HEK293 (cell line): ENCODE results near the gene SHMT2.

Experiments
- CTCF ChIA-PET: fragments of 350-600 bp; formaldehyde crosslinking; extraction: SDS; loops from one replicate; lab custom pipeline; 2021; ENCODE audit warnings: antibody characterized with exemption; lab: Yijun Ruan, JAX
- POLR2A ChIA-PET: fragments of 300-600 bp; formaldehyde crosslinking; extraction: SDS; loops from one replicate; lab custom pipeline; 2020; ENCODE audit warnings: antibody characterized with exemption, inconsistent platforms; lab: Yijun Ruan, JAX
- H3K27ac ChIP-seq: fragments of 200-500 bp; sonication (Bioruptor generic); 2 replicates; pipeline ENCODE4 v1.5.1; 2014; ENCODE audit warnings: low read depth, low read length, control low read depth, inconsistent platforms; ENCODE audit errors: extremely low read depth
- H3K36me3 ChIP-seq, 2 experiments: fragments of 200-500 bp in 1 of 2; sonication (Bioruptor generic) in 1 of 2; 1 replicate in 1 of 2; 2 replicates in 1 of 2; pipeline ENCODE4 v1.5.1; 2014 to 2017; ENCODE audit warnings: inconsistent platforms in 2 of 2, low read length in 2 of 2; ENCODE audit not compliant: control insufficient read depth in 2 of 2, insufficient read depth in 1 of 2
- H3K4me1 ChIP-seq: fragments of 200-500 bp; sonication (Bioruptor generic); 2 replicates; pipeline ENCODE4 v1.5.1; 2014; ENCODE audit warnings: mild to moderate bottlenecking, low read length, inconsistent platforms; ENCODE audit not compliant: control insufficient read depth, insufficient read depth
- H3K4me3 ChIP-seq: 2 replicates; pipeline ENCODE4 v1.5.1; 2011; ENCODE audit warnings: low read depth, mild to moderate bottlenecking, control low read depth, low read length, moderate library complexity
- H3K9me3 ChIP-seq: fragments of 200-500 bp; sonication (Bioruptor generic); 2 replicates; pipeline ENCODE4 v1.5.1; 2014; ENCODE audit warnings: low read depth, low read length, inconsistent platforms; ENCODE audit not compliant: control insufficient read depth, insufficient read depth
- EGR2 ChIP-seq: fragments of 450-650 bp; formaldehyde crosslinking; IDR thresholded peaks from 2 replicates; pipeline ENCODE4 v1.5.1; 2016; ENCODE audit warnings: low read depth, missing biosample characterization, missing genetic modification characterization
- GLIS2 ChIP-seq: fragments of 450-650 bp; formaldehyde crosslinking; IDR thresholded peaks from 2 replicates; pipeline ENCODE4 v1.5.1; 2016; ENCODE audit warnings: missing biosample characterization, missing genetic modification characterization
- HOXA7 ChIP-seq: sonication (generic); formaldehyde crosslinking; IDR thresholded peaks from 2 replicates; pipeline ENCODE4 v1.8.1; 2022; ENCODE audit warnings: missing genetic modification reagents, borderline replicate concordance
- HOXC10 ChIP-seq: sonication (generic); formaldehyde crosslinking; IDR thresholded peaks from 2 replicates; pipeline ENCODE4 v1.8.1; 2023; ENCODE audit warnings: mild to moderate bottlenecking, missing genetic modification reagents
- PBX3 ChIP-seq: sonication (generic); formaldehyde crosslinking; IDR thresholded peaks from 2 replicates; pipeline ENCODE4 v1.8.1; 2022; ENCODE audit warnings: mild to moderate bottlenecking, moderate library complexity, missing genetic modification reagents
- SP2 ChIP-seq: fragments of 450-650 bp; formaldehyde crosslinking; IDR thresholded peaks from 2 replicates; pipeline ENCODE4 v1.5.1; 2016; ENCODE audit warnings: missing biosample characterization, missing genetic modification characterization
- TRIM28 ChIP-seq: IDR thresholded peaks from 2 replicates; pipeline ENCODE4 v1.6.1; 2011; ENCODE audit warnings: low read length, control low read depth, borderline replicate concordance
- ZBTB8A ChIP-seq: fragments of 450-650 bp; formaldehyde crosslinking; IDR thresholded peaks from 2 replicates; pipeline ENCODE4 v1.5.1; 2016; ENCODE audit warnings: missing biosample characterization, missing genetic modification characterization
- ZFHX2 ChIP-seq: fragments of 450-650 bp; formaldehyde crosslinking; conservative IDR thresholded peaks from 2 replicates; pipeline ENCODE4 v1.5.1; 2016; ENCODE audit warnings: missing biosample characterization, missing genetic modification characterization
- ZFP3 ChIP-seq: fragments of 450-650 bp; formaldehyde crosslinking; IDR thresholded peaks from 2 replicates; pipeline ENCODE4 v1.5.1; 2016; ENCODE audit warnings: low read depth, missing biosample characterization, missing genetic modification characterization
- ZNF10 ChIP-seq: fragments of 450-650 bp; formaldehyde crosslinking; IDR thresholded peaks from 2 replicates; pipeline ENCODE4 v1.5.1; 2017; ENCODE audit warnings: missing biosample characterization, missing genetic modification characterization
- ZNF121 ChIP-seq: fragments of 450-650 bp; formaldehyde crosslinking; IDR thresholded peaks from 2 replicates; pipeline ENCODE4 v1.5.1; 2016; ENCODE audit warnings: missing biosample characterization, missing genetic modification characterization
- ZNF138 ChIP-seq: fragments of 450-650 bp; formaldehyde crosslinking; IDR thresholded peaks from 2 replicates; pipeline ENCODE4 v1.5.1; 2016; ENCODE audit warnings: missing biosample characterization, missing genetic modification characterization, borderline replicate concordance
- ZNF140 ChIP-seq: fragments of 450-650 bp; formaldehyde crosslinking; IDR thresholded peaks from 2 replicates; pipeline ENCODE4 v1.5.1; 2016; ENCODE audit warnings: missing biosample characterization, missing genetic modification characterization
- ZNF248 ChIP-seq: fragments of 450-650 bp; formaldehyde crosslinking; IDR thresholded peaks from 2 replicates; pipeline ENCODE4 v1.5.1; 2017; ENCODE audit warnings: missing biosample characterization, missing genetic modification characterization
- ZNF280D ChIP-seq: fragments of 450-650 bp; formaldehyde crosslinking; IDR thresholded peaks from 2 replicates; pipeline ENCODE4 v1.5.1; 2016; ENCODE audit warnings: missing biosample characterization, missing genetic modification characterization
- ZNF324 ChIP-seq: fragments of 450-650 bp; formaldehyde crosslinking; IDR thresholded peaks from 2 replicates; pipeline ENCODE4 v1.5.1; 2016; ENCODE audit warnings: missing biosample characterization, missing genetic modification characterization
- ZNF544 ChIP-seq: fragments of 450-650 bp; formaldehyde crosslinking; IDR thresholded peaks from 2 replicates; pipeline ENCODE4 v1.5.0; 2017; ENCODE audit warnings: missing biosample characterization, missing genetic modification characterization
- ZNF596 ChIP-seq: fragments of 450-650 bp; IDR thresholded peaks from 2 replicates; pipeline ENCODE4 v1.5.0; 2018; ENCODE audit warnings: missing biosample characterization, mild to moderate bottlenecking, missing genetic modification characterization, moderate library complexity
- ZNF777 ChIP-seq: fragments of 450-650 bp; formaldehyde crosslinking; IDR thresholded peaks from 2 replicates; pipeline ENCODE4 v1.5.1; 2017; ENCODE audit warnings: missing biosample characterization, missing genetic modification characterization, borderline replicate concordance
- ZSCAN30 ChIP-seq: fragments of 450-650 bp; IDR thresholded peaks from 2 replicates; pipeline ENCODE4 v1.5.1; 2018; ENCODE audit warnings: missing biosample characterization, mild to moderate bottlenecking, missing genetic modification characterization, moderate library complexity
- ZSCAN4 ChIP-seq: fragments of 450-650 bp; formaldehyde crosslinking; IDR thresholded peaks from 2 replicates; pipeline ENCODE4 v1.5.1; 2017; ENCODE audit warnings: missing biosample characterization, missing genetic modification characterization
- TF ChIP-seq, protein P1 (sequence below): fragments of 450-650 bp; formaldehyde crosslinking; IDR thresholded peaks from 2 replicates; pipeline ENCODE4; 2016; ENCODE audit warnings: missing biosample characterization, missing genetic modification characterization

SHMT2 gene

GRCh38 chr12:57224973-57225679 lies 4.4 kb upstream of the SHMT2 start (continued):
- TF ChIP-seq ZSCAN30 (tag by site-specific recombination) (peak; percentile 30; the same call in 1 of the 2 replicates), ZNF10 (tag by site-specific recombination) (0 out of 2 replicates have a peak, but pooled peaks have one; percentile 25), HOXC10 (CRISPR knock-in tag) (no peak), ZNF596 (tag by site-specific recombination) (no peak), PBX3 (CRISPR knock-in tag) (no peak), ZNF324 (tag by site-specific recombination) (no peak), ZNF121 (tag by site-specific recombination) (peak; percentile 88), ZNF280D (tag by site-specific recombination) (no peak), ZSCAN4 (no peak), TRIM28 (no peak), ZFP3 (tag by site-specific recombination) (no peak), ZNF140 (tag by site-specific recombination) (no peak), ZNF138 (tag by site-specific recombination) (no peak), ZNF777 (tag by site-specific recombination) (no peak), ZNF248 (tag by site-specific recombination) (no peak), HOXA7 (CRISPR knock-in tag) (no peak), ZNF544 (tag by site-specific recombination) (peak; percentile 75; the same call in 1 of the 2 replicates)
- TF ChIP-seq, protein P1, sequence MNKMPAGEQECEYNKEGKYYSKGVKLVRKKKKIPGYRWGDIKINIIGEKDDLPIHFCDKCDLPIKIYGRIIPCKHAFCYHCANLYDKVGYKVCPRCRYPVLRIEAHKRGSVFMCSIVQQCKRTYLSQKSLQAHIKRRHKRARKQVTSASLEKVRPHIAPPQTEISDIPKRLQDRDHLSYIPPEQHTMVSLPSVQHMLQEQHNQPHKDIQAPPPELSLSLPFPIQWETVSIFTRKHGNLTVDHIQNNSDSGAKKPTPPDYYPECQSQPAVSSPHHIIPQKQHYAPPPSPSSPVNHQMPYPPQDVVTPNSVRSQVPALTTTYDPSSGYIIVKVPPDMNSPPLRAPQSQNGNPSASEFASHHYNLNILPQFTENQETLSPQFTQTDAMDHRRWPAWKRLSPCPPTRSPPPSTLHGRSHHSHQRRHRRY (tag by site-specific recombination), result no peak

DNA sequence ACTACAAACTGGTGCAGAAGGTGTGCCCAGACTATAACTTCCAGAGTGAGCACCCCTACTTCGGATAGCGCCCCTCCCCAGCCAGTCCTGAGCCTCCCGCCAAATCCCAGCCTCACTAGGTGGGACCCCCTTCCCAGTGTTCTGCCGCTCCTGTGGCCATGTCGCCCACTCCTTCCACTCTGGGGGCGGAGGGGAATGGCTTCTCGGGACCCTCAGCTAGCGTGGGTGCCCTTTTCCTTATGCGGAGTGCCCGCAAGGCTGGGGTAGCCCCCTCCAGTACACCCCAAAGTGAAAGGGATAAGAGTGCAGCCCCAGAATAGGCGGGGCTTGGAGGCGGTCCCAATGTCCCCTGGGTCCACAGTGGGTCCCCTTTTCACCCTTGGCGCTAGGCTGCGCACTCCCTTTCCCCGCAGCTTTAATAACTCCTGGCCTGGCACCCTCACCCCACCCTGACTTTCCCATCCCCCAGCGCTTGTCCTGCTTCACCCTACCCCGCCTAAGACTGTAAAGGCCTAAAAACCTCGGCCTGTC lies 3.8 kb upstream of the SHMT2 start:
- no peak overlapping the region for H3K27ac ChIP-seq
- H3K4me1 ChIP-seq, result peaks cover 5% of the 10 kb centered on the region
- TF ChIP-seq GLIS2 (tag by site-specific recombination), result no peak
- TF ChIP-seq ZBTB8A (tag by site-specific recombination), result peak; percentile 56; the same call in 1 of the 2 replicates
- 0 out of 2 replicates have a peak, but pooled peaks have one; percentile 11 for TF ChIP-seq EGR2 (tag by site-specific recombination)
- TF ChIP-seq SP2 (tag by site-specific recombination), result 0 out of 2 replicates have a peak, but pooled peaks have one; percentile 7
- peak; percentile 38 for TF ChIP-seq ZFHX2 (tag by site-specific recombination)
- H3K4me3 ChIP-seq, result no peak overlapping the region
- no peaks in the 10 kb centered on the region for H3K9me3 ChIP-seq
- H3K36me3 ChIP-seq, result peaks cover 0 to 1% of the 10 kb centered on the region in 2 experiments; a peak in 1 of 3 replicates
- POLR2A ChIA-PET, result interaction anchor here (1.1 to 2.7 kb wide), 2 partner anchors 14 to 17 kb away, joined by 3 to 16 read pairs; no protein-coding TSS in a partner anchor
- CTCF ChIA-PET, result interaction anchor here (0.6 to 23.3 kb wide), 5 partner anchors 10 to 227 kb away, joined by 3 to 628 read pairs (median 6); partner anchors contain the start of gene NXPH4
